ENCODE data around the gene MNS1. TPM values are rescaled to one million over a fixed set of nuclear protein-coding genes. Genes with fewer than 3 reads are reported as not detected.
A peak's percentile ranks its signal among the peaks of the same experiment; 100 is the strongest.

The MNS1 gene
- total RNA-seq, 1 donor from 2014 or later, result 1.9 TPM

GRCh38 chr15:56456229-56456628 is 8.7 kb downstream of the MNS1 start:
- H3K27ac Mint-ChIP-seq (ENCODE audit: unreplicated experiment), result no peak overlapping the region
- no peak for TF ChIP-seq CTCF (IDR thresholded peaks at IDR 0.05; ENCODE audit: unreplicated experiment)

GRCh38 chr15:56454836-56455235 is 10.1 kb downstream of the MNS1 start:
- no peaks in the 10 kb centered on the region for H3K27me3 Mint-ChIP-seq (ENCODE audit: unreplicated experiment)
- H3K9me3 Mint-ChIP-seq (ENCODE audit: unreplicated experiment), result no peaks in the 10 kb centered on the region
- peaks cover 16% of the 10 kb centered on the region for H3K4me1 Mint-ChIP-seq (ENCODE audit: unreplicated experiment)
- no peak overlapping the region for H3K4me3 Mint-ChIP-seq (ENCODE audit: unreplicated experiment)
- H3K36me3 Mint-ChIP-seq (ENCODE audit: low read depth, unreplicated experiment), result no peaks in the 10 kb centered on the region
- DNase-seq (ENCODE audit: low spot score), result no peak
- TF ChIP-seq CTCF (IDR thresholded peaks at IDR 0.05; ENCODE audit: unreplicated experiment), result no peak
- H3K27ac Mint-ChIP-seq (ENCODE audit: unreplicated experiment), result peak overlapping the region; percentile 97

More at GRCh38 chr15:56456229-56456628, 8.7 kb downstream of the MNS1 start:
- Mint-ChIP-seq H3K9me3 (ENCODE audit: unreplicated experiment) (no peaks in the 10 kb centered on the region), H3K27me3 (ENCODE audit: unreplicated experiment) (no peaks in the 10 kb centered on the region), H3K4me1 (ENCODE audit: unreplicated experiment) (peaks cover 16% of the 10 kb centered on the region), H3K36me3 (ENCODE audit: low read depth, unreplicated experiment) (no peaks in the 10 kb centered on the region), H3K4me3 (ENCODE audit: unreplicated experiment) (no peak overlapping the region)
- DNase-seq (ENCODE audit: low spot score), result no peak

GRCh38 chr15:56445746-56446145 is 19.2 kb downstream of the MNS1 start:
- Mint-ChIP-seq H3K27me3 (ENCODE audit: unreplicated experiment) (no peaks in the 10 kb centered on the region), H3K36me3 (ENCODE audit: low read depth, unreplicated experiment) (no peaks in the 10 kb centered on the region), H3K4me3 (ENCODE audit: unreplicated experiment) (no peak overlapping the region), H3K27ac (ENCODE audit: unreplicated experiment) (no peak overlapping the region), H3K4me1 (ENCODE audit: unreplicated experiment) (no peaks in the 10 kb centered on the region), H3K9me3 (ENCODE audit: unreplicated experiment) (no peaks in the 10 kb centered on the region)
- no peak for DNase-seq (ENCODE audit: low spot score)
- TF ChIP-seq CTCF (IDR thresholded peaks at IDR 0.05; ENCODE audit: unreplicated experiment), result no peak

- H3K4me1 Mint-ChIP-seq (ENCODE audit: unreplicated experiment), result no peaks in the 10 kb centered on the region
- no peak overlapping the region for H3K27ac Mint-ChIP-seq (ENCODE audit: unreplicated experiment)
- H3K36me3 Mint-ChIP-seq (ENCODE audit: low read depth, unreplicated experiment), result no peaks in the 10 kb centered on the region
- no peak overlapping the region for H3K4me3 Mint-ChIP-seq (ENCODE audit: unreplicated experiment)
- H3K9me3 Mint-ChIP-seq (ENCODE audit: unreplicated experiment), result no peaks in the 10 kb centered on the region
- no peak for DNase-seq (ENCODE audit: low spot score)
- H3K27me3 Mint-ChIP-seq (ENCODE audit: unreplicated experiment), result no peaks in the 10 kb centered on the region
- TF ChIP-seq CTCF (IDR thresholded peaks at IDR 0.05; ENCODE audit: unreplicated experiment), result no peak
Measured at GRCh38 chr15:56442354-56442753, 22.6 kb downstream of the MNS1 start.

GRCh38 chr15:56440214-56440770 is 24.6 kb downstream of the MNS1 start:
- H3K27me3 Mint-ChIP-seq (ENCODE audit: unreplicated experiment), result no peaks in the 10 kb centered on the region
- no peaks in the 10 kb centered on the region for H3K9me3 Mint-ChIP-seq (ENCODE audit: unreplicated experiment)
- no peak overlapping the region for H3K27ac Mint-ChIP-seq (ENCODE audit: unreplicated experiment)
- no peaks in the 10 kb centered on the region for H3K4me1 Mint-ChIP-seq (ENCODE audit: unreplicated experiment)
- TF ChIP-seq CTCF (IDR thresholded peaks at IDR 0.05; ENCODE audit: unreplicated experiment), result no peak
- peaks cover 10% of the 10 kb centered on the region for H3K36me3 Mint-ChIP-seq (ENCODE audit: low read depth, unreplicated experiment)
- no peak overlapping the region for H3K4me3 Mint-ChIP-seq (ENCODE audit: unreplicated experiment)
- DNase-seq (ENCODE audit: low spot score), result no peak
